Loucy (cell line): ENCODE results near the gene C2orf68.

Experiments used
- CTCF ChIP-seq: fragments of 200-600 bp; sonication (generic); conservative IDR thresholded peaks from 2 replicates; pipeline ENCODE4 v1.5.1; 2014; ENCODE audit warnings: mild to moderate bottlenecking, antibody characterized with exemption, low read length
- EZH2phosphoT487 ChIP-seq: fragments of 200-600 bp; IDR thresholded peaks from 2 replicates; pipeline ENCODE4 v1.6.1; 2018; ENCODE audit warnings: antibody characterized with exemption, mild to moderate bottlenecking, moderate library complexity, borderline replicate concordance

- TF ChIP-seq CTCF, result no peak
- TF ChIP-seq EZH2phosphoT487, result no peak
Measured at GRCh38 chr2:85656468-85656867, 44.6 kb upstream of the C2orf68 start.
